Activated T-helper 9 cell treated with anti-CD3 and anti-CD28 coated beads, Interleukin-2, amount 50 U/mL, for 16 hours (primary cell): ENCODE results near the gene ZIC4.

Experiments used
- DNase-seq: peaks from one replicate; pipeline ENCODE4 v3.0.0-alpha.2; 2020; ENCODE audit warnings: low read depth

The ZIC4 gene

GRCh38 chr3:147370349-147370748 is 36.0 kb downstream of the ZIC4 start:
- DNase-seq, result no peak

GRCh38 chr3:147369661-147370123 is 36.7 kb downstream of the ZIC4 start:
- DNase-seq, result no peak

- DNase-seq, result no peak
These were observed 37.1 kb downstream of the ZIC4 start for GRCh38 chr3:147369231-147369630.

GRCh38 chr3:147368561-147369221 is 37.7 kb downstream of the ZIC4 start:
- no peak for DNase-seq

- DNase-seq, result no peak
These were observed 38.2 kb downstream of the ZIC4 start for GRCh38 chr3:147368151-147368550.

GRCh38 chr3:147367676-147368075 is 38.7 kb downstream of the ZIC4 start:
- DNase-seq, result no peak

GRCh38 chr3:147365196-147366115 is 40.9 kb downstream of the ZIC4 start:
- no peak for DNase-seq

- no peak for DNase-seq
These were observed 41.6 kb downstream of the ZIC4 start for GRCh38 chr3:147364771-147365170.

GRCh38 chr3:147361454-147362420 is 44.6 kb downstream of the ZIC4 start:
- DNase-seq, result no peak

GRCh38 chr3:147360646-147361453 is 45.5 kb downstream of the ZIC4 start:
- DNase-seq, result no peak

GRCh38 chr3:147360051-147360439 is 46.3 kb downstream of the ZIC4 start:
- DNase-seq, result no peak

GRCh38 chr3:147359177-147360050 is 46.9 kb downstream of the ZIC4 start:
- no peak for DNase-seq

- DNase-seq, result no peak
These were observed 48.0 kb downstream of the ZIC4 start for GRCh38 chr3:147358144-147358992.

GRCh38 chr3:147356909-147357900 is 49.1 kb downstream of the ZIC4 start:
- no peak for DNase-seq

GRCh38 chr3:147356145-147356908 is 50.0 kb downstream of the ZIC4 start:
- no peak for DNase-seq

GRCh38 chr3:147355753-147356090 is 50.6 kb downstream of the ZIC4 start:
- DNase-seq, result no peak

GRCh38 chr3:147355084-147355752 is 51.1 kb downstream of the ZIC4 start:
- no peak for DNase-seq
